Adrenal gland (tissue), 5 donors: ENCODE results near the gene SLC22A2.

Experiments
- CTCF ChIP-seq, 6 experiments: fragments of 450-650 bp in 4 of 6; fragments of 200-600 bp in 2 of 6; sonication (generic) in 1 of 6; IDR thresholded peaks; 1 replicate in 5 of 6; 2 replicates in 1 of 6; pipeline versions ENCODE4 v1.5.1 to v1.8.0; 2016 to 2021; ENCODE audit warnings: antibody characterized with exemption in 6 of 6, mild to moderate bottlenecking in 2 of 6, moderate library complexity in 1 of 6
- POLR2A ChIP-seq, 2 donors: fragments of 450-650 bp; IDR thresholded peaks; one replicate each; pipeline ENCODE4 v1.6.1; 2017; ENCODE audit warnings: antibody characterized with exemption in 2 of 2, mild to moderate bottlenecking in 2 of 2, moderate library complexity in 1 of 2
- donor health status: DM: no; HTN: no; CAD: no.

DNA sequence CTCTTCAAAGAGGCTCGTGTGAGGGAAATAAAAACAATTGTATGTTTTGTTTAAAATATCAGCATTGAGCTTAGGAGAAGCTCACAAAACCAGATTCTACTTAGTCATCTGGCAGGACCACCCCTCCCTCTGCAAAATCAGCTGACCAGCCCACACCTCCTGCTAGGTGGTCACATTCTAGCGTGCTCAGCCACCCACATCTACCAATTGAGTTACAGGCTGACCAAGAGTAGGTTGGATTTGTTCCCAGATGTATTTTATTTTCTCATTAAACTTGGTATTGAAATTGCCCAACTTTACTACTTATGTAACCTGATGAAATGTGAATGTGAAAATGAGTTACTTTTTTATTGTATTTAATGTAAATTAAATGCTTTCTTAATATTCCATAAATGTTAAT lies 56.2 kb downstream of the SLC22A2 start:
- TF ChIP-seq CTCF (IDR thresholded peaks at IDR 0.05) (no peak), POLR2A (IDR thresholded peaks at IDR 0.05) (no peak)
